ENCODE measurements around the gene EIF3K.
"Not testable (repeated sequence)": the region's sequence is repeated elsewhere in the genome, so short reads cannot be mapped to it uniquely, and the experiment has no call there.

EIF3K gene, protein sequence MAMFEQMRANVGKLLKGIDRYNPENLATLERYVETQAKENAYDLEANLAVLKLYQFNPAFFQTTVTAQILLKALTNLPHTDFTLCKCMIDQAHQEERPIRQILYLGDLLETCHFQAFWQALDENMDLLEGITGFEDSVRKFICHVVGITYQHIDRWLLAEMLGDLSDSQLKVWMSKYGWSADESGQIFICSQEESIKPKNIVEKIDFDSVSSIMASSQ

DNA sequence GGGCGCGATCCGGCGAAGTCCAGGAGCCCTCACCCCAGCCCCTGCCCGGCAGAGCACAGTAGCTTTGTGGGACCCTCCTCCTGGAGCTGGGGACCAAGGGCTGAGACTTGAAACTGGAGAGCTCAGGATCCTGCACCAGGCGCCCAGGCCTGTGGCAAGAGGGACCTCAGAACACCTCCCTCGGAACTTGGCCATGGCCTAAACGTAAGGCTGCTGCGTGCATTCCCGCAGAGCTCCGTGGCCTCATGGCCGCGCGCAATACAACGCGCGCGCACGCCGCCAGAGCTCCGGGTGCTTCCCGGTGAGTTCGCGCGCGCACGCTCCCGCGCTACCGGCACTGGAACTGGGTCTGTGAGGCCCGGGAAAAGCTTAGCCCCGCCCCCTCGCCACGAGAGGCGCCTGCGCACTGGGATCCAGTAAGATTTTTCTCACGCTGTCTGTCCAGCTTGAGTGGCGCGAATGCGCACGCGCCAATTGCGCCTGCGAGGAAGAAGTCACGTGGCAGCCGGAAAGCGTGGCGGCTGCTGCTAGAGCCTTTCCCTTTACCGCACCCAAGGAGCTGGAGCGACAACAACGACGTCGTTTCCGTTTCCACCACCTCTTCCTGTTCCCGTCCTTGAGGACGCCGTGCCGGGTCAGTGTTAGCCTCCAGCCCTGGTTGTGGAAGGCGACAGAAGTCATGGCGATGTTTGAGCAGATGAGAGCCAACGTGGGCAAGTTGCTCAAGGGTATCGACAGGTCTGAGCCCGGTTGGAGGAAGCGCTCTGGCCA is at the start of gene EIF3K:
Gene EIF3K, plus strand, starts transcription at position 599 of the 771 bp plus-strand sequence. Its CDS starts 81 bp downstream, at position 680.
- DNase-seq = peak; percentile 99

DNA sequence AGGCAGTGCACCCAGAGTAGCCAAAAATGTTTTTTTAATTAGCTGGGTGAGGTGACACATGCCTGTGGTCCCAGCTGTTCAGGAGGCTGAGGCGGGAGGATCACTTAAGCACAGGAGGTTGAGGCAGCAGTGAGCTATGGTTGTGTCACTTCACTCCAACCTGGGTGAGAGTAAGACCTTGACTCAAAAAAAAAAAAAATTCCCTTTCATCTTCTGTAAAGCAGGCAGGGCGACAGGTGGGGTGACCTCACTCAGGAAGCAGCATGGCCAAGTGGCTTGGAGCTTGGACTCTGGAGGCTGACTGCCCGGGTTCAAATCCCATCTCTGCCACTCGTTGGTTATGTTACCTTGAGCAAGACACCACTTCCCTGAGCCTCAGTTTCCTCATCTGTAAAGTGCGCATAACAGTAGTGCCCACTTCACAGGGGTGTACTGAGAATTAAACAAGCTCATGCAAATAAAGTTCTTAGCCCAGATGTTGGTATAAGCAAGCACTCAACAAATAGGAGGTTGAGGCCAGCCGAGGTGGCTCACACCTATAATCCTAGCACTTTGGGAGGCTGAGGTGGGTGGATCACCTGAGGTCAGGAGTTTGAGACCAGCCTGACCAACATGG is 49.5 kb upstream of the EIF3K start:
- DNase-seq = no peak

DNA sequence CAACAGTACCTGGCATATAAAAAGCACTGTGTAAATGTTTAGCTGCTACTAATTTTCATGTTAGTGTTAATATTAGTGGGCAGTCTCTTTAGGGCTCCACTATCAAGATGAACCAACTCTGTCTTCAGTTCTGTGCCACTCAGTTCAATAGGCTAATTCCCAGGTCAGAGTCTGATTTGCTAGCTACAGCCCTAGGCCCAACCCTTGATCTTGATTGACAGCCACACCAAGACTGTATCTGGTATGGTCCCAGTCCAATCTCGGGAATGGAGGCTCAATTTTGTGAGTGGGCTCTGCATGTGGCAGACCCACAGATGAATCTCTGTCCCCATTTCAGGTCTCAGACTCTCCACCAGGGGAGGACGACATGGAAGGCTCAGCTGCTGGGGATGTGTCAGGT is 47.3 kb upstream of the EIF3K start:
- no peak for DNase-seq

DNA sequence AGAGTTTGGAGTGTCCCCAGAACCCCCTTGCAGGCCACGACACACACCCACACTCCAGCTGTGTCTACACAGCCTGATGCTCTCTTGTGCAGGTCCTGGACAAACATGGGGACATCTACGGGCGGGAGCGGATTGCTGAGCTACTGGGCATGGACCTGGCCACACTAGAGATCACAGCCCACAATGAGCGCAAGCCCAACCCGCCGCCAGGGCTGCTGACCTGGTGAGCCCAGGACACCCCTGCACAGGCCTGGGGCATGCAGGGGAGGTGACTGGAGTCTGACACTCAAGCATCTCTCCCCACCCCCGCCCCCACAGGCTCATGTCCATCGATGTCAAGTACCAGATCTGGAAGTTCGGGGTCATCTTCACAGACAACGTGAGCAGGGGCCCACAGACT is 41.2 kb upstream of the EIF3K start:
- DNase-seq = no peak

DNA sequence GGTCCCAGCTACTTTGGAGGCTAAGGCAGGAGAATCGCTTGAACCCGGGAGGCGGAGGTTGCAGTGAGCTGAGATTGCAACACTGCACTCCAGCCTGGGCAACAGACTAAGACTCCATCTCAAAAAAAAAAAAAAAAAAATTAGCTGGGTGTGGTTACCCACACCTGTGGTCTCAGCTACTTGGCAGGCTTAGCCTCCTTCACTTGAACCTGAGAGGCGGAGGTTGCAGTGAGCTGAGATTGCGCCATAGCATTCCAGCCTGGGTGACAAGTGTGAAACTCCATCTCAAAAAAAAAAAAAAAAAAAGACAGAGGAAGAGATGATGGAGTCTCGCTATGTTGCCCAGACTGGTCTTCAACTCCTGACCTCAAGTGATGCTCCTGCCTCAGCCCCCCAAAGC is 39.7 kb upstream of the EIF3K start:
- DNase-seq = not testable (repeated sequence)

DNA sequence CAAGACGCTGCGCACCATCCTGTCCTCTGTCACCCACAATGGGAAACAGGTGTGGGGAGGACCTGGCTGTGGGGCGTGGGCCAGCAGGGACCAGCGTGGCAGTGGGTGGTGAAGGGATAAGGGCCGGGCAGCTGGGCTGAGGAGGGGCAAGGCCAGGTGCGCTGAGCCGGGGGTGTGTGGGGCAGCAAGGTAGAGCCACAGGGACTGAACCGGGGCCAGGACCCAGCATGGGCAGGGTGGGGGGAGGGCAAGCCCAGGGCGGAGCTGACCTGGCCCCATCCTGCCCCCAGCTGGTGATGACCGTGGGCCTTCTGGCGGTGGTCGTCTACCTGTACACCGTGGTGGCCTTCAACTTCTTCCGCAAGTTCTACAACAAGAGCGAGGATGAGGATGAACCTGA is 38.9 kb upstream of the EIF3K start:
- DNase-seq = no peak

DNA sequence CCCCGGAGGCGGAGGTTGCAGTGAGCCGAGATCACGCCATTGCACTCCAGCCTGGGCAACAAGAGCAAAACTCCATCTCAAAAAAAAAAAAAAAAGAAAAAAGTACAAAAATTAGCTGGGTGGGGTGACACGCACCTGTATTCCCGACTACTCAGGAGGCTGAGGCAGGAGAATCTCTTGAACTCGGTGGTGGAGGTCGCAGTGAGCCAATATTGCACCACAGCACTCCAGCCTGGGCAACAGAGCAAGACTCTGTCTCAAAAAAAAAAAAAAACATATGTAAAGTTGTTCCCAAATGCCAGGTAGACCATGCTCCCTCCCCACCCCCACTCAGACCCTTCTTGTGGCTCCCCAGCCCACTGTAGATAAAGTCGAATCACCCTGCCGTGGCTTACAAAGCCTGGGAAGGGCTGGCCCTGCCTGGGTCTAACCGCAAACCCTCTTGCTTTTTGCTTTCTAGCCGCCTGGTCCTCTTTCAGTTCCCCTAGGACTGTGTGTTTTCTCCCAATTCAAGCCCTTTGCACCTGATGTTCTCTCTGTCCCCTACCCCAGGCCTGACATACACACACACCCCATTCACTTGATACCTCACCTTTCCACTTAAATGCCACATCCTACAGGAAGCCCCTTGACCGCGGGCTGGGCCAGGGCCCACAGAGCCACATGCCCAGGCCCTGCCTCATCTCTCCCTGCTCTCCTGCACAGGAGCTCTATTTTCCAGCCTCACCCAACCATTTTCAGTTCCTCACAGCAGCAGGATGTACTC is 35.6 kb upstream of the EIF3K start:
- no peak for DNase-seq

DNA sequence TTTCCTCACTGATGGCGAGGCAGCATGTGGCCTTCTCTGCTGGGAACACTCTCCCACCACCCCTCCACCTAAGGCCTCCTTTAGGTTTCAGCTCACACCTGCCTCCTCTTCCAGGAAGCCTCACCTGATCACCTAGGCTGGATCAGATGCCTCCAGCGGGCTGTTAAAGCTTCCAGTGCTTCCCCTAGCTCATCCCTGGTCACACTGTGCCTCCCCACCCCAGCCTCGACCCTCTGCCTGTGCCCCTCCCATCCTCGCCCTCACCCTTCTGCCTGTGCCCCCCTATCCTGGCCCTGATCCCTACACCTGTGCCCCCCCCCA is 35.0 kb upstream of the EIF3K start:
- no peak for DNase-seq

DNA sequence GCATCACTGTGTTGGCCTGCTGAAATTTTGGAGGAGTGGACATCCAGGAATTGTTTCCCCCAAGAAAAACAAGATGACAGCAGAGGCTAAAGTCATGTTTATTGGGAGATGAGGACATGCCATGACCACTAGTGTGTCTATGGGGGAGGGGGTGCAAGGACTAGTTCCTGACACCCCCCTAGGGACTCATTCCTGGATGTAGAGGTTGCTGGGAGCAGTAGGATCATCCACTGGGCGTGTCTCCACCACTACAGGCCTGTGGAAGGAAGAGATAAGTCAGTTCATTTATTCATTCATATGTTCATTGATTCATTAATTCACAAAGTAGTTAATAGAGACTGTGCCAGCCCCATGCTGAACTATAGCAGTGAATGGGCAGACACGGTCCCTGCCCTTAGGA is 31.4 kb upstream of the EIF3K start:
- DNase-seq = no peak

DNA sequence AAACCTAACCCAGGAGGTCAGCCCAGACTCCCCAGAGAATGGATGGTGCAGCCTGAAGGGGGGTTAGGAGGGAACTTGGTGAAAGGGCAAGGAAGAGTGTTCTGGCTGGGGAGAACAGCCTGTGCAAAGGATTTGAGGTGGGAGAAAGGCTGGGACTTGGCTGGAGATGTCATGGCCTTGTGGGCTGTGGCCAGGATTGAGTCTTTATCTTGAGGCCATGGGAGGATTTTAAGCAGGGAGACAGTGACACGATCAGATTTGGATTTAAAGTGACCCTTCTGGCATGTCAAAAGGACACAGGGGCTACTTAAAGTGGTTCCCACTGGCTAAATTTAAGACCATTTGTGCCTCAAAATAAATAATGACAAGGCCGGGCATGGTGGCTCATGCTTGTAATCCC is 30.9 kb upstream of the EIF3K start:
- DNase-seq = no peak

DNA sequence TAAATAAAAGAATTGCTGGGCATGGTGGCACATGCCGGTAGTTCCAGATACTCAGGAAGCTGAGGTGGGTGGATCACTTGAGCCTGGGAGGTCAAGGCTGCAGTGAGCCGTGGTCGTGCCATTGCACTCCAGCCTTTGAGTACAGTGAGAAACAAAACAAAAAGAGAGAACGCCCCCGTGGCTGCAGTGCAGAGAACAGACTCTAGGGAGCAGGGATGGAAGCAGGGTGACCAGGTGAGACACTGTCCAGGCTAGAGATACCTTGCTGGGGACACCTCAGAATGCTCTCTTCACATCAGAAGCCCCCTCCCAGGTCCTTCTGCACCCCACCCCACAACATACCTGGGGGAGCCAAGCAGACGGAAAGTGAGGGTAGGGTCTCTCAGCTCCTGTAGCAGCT is 26.0 kb upstream of the EIF3K start:
- DNase-seq = no peak

DNA sequence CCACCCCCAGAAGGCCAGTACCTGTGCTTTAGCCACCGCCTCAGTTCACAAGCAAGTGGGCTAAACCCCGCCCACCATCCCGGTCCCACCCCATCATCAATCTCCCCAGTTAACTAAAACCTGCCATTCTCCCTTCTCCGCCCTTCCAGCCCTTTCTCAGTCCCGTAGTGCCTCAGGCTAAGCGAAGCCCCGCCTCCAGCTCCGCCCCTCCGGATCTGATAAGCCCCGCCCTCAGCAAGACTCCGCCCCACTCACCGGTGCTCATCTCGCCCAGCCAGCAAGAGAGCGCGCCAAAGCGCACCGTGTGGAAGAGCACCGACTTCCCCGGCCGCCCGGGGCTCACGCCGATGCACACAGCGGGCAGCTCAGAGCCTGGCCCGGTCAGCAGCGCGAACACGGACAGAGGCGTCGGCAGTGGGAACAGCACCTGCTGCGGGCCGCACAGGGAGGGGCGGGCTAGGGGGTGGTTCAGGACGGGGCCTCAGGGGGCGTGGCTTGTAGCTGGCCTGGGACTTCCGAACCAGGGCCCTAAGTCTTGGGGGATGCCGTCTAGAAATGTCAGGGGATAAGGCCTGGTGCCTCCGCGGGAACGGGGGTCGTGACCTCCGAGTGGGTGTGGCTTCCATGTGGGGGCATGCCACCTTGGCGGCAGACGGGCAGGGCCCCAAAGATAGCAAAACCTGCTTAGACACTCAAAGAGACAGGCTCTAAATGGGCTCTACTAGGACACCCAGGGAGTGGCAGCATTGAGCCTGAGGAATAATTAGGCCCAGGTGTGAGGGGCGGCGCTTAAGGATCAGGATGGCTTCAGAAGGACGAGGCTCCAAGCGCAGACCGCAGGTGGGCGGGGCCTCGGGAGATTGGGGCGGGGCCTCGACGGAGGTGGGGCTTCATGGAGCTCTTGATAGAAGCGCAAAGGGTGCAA is 22.7 kb upstream of the EIF3K start:
- DNase-seq = peak; percentile 64

DNA sequence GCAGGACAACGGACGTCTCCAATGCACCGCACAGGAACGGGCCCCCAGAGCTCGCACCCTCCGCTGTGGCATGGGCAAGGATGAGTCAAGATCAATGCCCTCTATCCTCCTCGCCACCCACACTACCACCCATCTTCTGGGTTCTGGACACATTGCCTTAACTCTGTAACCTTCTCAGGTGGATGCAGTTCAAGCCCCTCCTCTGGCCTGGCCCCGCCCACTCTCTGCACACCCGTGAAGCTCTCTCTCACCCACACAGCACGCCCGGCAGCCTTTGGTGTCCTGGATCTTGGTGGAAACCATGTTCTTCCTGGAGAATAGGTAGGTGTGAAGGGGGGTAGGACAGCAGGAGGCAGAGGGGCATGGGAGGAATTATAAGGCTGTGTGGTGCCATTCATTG is 21.9 kb upstream of the EIF3K start:
- DNase-seq = no peak

DNA sequence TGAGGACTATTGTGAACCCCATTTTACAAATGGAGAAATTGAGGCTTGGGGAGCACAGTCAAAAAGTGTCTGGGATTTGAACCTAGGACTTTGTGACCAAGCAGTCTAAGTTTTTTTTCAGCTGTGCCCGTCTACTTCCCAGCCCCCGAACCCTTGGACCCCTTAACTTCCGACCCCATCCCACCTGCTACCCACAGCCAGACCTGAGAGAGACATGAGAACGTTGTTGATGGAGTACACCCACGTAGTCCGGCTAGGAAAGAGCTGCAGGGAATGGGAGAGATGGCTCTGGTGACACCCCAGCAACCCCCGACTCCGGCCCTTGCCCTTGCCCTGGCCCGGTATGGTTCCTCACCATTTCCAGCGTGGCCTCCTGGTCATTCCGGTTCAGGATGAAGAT is 19.3 kb upstream of the EIF3K start:
- no peak for DNase-seq

DNA sequence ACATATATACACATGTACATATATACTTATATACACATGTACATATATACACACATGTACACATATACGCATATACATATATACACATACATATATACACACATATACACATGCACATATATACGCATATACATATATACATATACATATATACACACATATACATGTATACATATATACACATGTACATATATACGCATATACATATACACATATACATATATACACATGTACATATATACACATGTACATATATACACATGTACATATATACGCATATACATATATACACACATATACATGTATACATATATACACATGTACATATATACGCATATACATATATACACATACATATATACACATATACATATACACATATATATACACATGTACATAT is 16.1 kb upstream of the EIF3K start:
- not testable (repeated sequence) for DNase-seq

DNA sequence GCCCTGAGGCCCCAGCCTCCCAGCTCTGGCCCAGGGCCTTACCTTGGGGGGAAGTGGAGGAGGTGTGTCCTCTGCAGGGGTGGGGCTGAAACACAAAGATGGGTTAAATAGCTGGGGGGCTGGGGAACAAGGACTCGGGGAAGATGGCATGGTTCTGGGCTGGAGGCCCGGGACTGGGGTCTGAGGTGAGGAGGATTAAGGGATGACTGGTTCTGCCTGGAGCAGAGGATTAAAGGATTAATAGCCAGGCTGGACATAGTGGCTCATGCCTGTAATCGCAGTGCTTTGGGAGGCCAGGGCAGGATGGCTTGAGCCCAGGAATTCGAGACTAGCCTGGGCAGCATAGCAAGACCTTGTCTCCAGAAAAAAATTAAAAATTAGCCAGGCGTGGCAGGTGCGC is 12.9 kb upstream of the EIF3K start:
- no peak for DNase-seq

DNA sequence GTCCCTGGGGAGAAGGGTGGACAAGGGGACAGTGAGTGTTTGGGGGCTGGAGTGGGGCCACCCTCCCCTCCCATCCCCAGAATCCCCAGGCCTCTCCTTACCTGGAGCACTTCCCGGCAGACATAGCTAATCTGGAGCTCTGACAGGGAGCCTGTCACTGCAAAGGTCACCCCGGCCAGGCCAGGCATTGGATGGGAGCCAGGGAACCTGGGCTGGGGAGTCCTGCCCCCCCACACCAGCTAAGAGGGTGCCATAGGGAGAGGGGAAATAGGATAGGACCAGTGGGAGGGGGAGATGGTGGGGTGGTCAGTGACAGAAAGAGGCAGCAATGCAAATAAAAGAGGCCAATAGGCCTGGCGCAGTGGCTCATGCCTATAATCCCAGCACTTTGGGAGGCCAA is 4.7 kb upstream of the EIF3K start:
- DNase-seq = no peak

DNA sequence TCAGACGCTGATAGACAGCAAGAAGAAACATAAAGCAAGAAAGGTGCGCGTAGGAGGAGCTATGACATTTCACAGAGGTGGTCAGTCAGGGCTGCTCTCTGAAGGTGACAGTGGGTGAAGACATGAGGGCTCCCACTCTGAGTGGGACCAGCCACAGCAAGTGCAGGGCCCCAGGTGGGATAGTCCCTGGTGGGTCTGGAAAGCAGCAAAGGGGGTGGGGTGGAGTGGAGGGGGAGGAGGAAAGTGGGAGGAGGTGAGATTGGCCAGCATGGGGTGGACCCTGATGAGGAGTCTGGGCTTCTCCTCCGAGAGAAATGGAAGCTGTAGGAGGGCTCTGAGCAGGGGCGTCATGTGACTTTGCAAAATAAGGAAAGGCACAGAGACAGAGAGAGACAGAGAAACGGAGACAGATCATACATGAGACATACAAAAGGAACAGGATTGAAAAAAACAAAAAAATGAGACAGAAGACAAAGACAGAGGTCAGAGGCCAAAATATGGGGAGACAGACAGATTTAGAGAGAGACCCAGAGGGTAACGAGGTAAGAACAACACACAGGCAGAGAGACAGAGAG is 3.9 kb upstream of the EIF3K start:
- no peak for DNase-seq

DNA sequence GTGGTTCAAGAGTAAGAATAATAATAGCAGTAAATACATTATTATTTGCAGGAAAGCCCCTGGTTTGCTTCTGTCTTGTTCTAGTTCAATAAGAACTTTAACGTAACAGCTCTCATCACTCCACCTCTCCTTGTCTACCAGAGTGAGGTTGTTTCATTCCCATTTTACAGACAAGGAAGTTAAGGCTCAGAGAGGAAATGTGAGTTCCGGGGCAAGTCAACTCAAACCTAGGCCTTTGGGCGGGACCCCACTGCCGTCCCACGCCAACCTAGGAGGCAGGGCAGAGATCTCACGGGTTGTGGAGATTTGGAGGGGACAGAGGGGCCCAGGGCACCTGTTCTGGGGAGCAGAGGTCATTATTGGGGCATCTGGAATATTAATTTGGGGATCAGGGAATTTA is 2.7 kb upstream of the EIF3K start:
- no peak for DNase-seq

DNA sequence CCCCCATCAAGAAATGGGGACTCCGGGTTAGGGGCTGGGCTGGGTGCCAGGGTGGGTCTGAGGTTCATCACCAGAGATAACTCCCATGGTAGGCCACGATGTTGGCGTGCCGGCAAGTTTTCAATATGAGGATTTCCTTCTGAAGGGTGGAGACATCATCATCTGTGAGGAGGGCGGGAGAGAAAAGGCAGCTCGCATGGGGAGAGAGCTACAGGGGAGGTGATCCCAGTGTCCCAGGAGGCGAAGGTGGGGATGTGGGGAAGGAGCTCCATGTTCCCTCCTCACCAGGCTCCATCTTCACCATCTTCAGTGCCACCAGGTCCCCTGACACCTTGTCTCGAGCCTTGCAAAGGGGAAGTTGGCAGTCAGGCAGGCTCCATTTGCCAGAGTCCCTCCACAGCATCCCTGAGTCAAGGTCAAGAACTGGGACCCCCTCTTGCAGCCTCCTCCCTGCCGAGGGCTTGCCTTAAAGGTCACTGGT is 1.7 kb upstream of the EIF3K start:
- no peak for DNase-seq

DNA sequence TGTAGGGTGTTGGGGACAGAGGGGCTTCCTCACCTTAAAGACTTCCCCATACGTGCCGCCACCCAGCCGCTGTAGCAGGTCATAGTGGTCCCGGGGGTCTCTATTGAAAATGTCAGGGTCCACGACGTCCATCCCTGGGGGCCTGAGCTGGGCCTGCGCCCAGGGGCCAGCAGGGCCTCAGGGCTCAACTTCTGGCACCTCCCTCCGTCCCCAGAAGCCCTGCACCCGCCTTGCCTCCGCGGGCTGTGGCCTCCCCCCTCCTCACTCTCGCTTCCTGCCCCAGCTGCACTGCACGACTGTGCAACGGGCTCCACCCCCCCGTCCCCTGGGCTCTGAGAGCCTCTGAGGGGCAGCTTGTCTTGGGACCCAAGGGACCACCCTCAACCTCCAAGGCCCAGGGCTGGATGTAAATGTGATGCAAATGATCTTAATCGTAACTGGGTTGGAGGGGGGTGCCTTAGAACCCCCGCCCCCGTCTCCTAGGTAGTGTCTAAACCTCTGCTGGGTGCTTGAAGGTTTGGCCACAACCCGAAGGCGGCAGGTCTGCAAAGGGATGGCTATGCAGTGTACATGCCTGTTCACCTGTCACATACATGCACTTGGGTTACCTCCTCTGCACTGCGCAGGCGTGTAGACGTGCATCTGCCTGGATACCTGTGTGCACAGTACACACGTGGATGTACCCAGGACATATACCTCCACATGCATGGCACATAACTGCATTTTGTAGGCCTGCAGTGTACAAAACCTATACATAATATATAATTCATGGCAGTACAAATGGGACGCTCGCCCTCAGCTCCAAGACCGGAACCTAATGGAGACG is 1.0 kb upstream of the EIF3K start, which contains the start of gene MAP4K1:
Gene MAP4K1, minus strand, starts transcription at position 190 of the 826 bp plus-strand sequence. Its CDS starts 58 bp downstream, at position 132.
- peak; percentile 56 for DNase-seq

All from femur (tissue), 1 donor.